Right hindlimb (tissue), 1 donor: Measurements from ENCODE around the gene RPL3.

ENCODE experiments used
- DNase-seq: peaks from one replicate; pipeline ENCODE4 v3.0.0-alpha.2; 2018

Gene RPL3

GRCh38 chr22:39316440-39317083 lies 2.9 kb downstream of the RPL3 start:
- peak; percentile 66 for DNase-seq

- DNase-seq = no peak
Observed at GRCh38 chr22:39315389-39315788, 4.0 kb downstream of the RPL3 start.

- DNase-seq = no peak
Observed at GRCh38 chr22:39314251-39314971, 5.0 kb downstream of the RPL3 start.

GRCh38 chr22:39313258-39314001 lies 6.0 kb downstream of the RPL3 start:
- DNase-seq = peak; percentile 23

- DNase-seq = no peak
Observed at GRCh38 chr22:39312410-39312809, 7.0 kb downstream of the RPL3 start.

GRCh38 chr22:39311592-39312400 lies 7.6 kb downstream of the RPL3 start:
- DNase-seq = no peak

GRCh38 chr22:39309881-39310714 lies 9.3 kb downstream of the RPL3 start:
- no peak for DNase-seq

GRCh38 chr22:39309364-39309861 lies 10.0 kb downstream of the RPL3 start:
- DNase-seq = no peak

GRCh38 chr22:39308614-39309363 lies 10.6 kb downstream of the RPL3 start:
- no peak for DNase-seq

GRCh38 chr22:39306456-39307361 lies 12.7 kb downstream of the RPL3 start:
- DNase-seq = no peak

- no peak for DNase-seq
Observed at GRCh38 chr22:39303892-39304671, 15.3 kb downstream of the RPL3 start.

GRCh38 chr22:39303358-39303757 lies 16.1 kb downstream of the RPL3 start:
- no peak for DNase-seq

GRCh38 chr22:39302431-39302960 lies 16.9 kb downstream of the RPL3 start:
- no peak for DNase-seq

- no peak for DNase-seq
Observed at GRCh38 chr22:39301926-39302325, 17.5 kb downstream of the RPL3 start.

GRCh38 chr22:39301108-39301507 lies 18.3 kb downstream of the RPL3 start:
- no peak for DNase-seq

- DNase-seq = peak; percentile 38
Observed at GRCh38 chr22:39300186-39300830, 19.1 kb downstream of the RPL3 start.

GRCh38 chr22:39299829-39300178 lies 19.6 kb downstream of the RPL3 start:
- DNase-seq = peak; percentile 21

GRCh38 chr22:39298241-39298987 lies 21.0 kb downstream of the RPL3 start:
- DNase-seq = peak; percentile 47
